ENCODE measurements around the gene SCAMP4. TPM values are rescaled to one million over a fixed set of nuclear protein-coding genes. Genes with fewer than 3 reads are reported as not detected.
A peak's percentile ranks its signal among the peaks of the same experiment; 100 is the strongest.

Gene SCAMP4
- total and polyA plus RNA-seq, 2 experiments from 2014 or later: 39.4 to 106 TPM

DNA sequence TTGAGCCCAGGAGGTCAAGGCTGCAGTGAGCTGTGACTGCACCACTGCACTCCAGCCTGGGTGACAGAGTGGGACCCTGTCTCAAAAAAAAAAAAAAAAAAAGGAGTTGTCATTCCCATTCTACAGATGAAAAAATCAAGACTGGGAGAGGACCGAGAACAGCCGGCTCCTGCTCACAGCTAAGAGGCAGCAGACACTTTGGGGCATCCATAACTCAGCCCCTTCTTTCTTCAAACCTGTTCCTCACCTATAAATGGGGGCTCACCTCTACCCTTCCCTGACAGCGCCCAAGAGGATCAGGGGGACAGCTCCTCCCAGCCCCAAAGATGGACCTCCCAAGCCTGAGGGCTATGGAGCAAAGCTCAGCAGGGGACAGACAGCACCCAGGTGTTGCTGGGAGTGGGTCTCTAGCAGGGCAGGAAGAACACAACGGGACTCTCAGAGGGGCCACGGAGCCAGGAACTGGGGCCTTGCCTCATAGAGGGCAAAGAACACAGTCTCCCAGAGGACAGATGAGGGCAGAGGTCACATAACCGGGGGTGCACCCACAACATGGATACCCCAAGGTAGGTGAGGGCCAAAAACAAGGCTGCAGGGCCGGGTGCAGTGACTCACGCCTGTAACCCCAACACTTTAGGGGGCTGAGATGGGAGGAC lies 38.4 kb upstream of the SCAMP4 start:
- peaks cover 6% of the 10 kb centered on the region for H3K4me1 ChIP-seq (ENCODE audit: insufficient read depth)
- H3K9me2 ChIP-seq (ENCODE audit: insufficient read depth): no peaks in the 10 kb centered on the region
- 0 out of 2 replicates have a peak, but pooled peaks cover 6% of the 10 kb centered on the region for H3F3A ChIP-seq (replicated peaks; ENCODE audit: low read depth)
- H3K4me2 ChIP-seq: no peak overlapping the region
- no peak overlapping the region for H3K27ac ChIP-seq (ENCODE audit: low read depth)
- ATAC-seq: no peak
- H2AFZ ChIP-seq: no peak overlapping the region
- H4K20me1 ChIP-seq (replicated peaks; ENCODE audit: insufficient read depth): no peaks in the 10 kb centered on the region; the same call in 1 of the 2 replicates
- H3K36me3 Mint-ChIP-seq (ENCODE audit: low read depth): no peaks in the 10 kb centered on the region; the same call in 2 of the 3 replicates
- H3K79me2 ChIP-seq (replicated peaks; ENCODE audit: insufficient read depth): peaks cover 8% of the 10 kb centered on the region
- no peaks in the 10 kb centered on the region for H3K36me3 ChIP-seq (ENCODE audit: insufficient read depth)
- peaks cover 16% of the 10 kb centered on the region for H3K27me3 Mint-ChIP-seq (ENCODE audit: insufficient read depth, low read depth, poor library complexity)
- peaks cover 5% of the 10 kb centered on the region; the same call in 1 of the 3 replicates for H3K4me1 Mint-ChIP-seq
- no peak for DNase-seq (ENCODE audit: low spot score)
- H3K4me3 ChIP-seq: no peak overlapping the region
- H3K27ac Mint-ChIP-seq: no peak overlapping the region
- no peak overlapping the region for H3K4me3 Mint-ChIP-seq
- no peaks in the 10 kb centered on the region for H3K9me3 Mint-ChIP-seq
- 0 out of 2 replicates have a peak, but pooled peaks have one; percentile 13 for TF ChIP-seq POLR2AphosphoS5 (IDR thresholded peaks at IDR 0.05; ENCODE audit: low read depth)
- TF ChIP-seq EZH2phosphoT487 (IDR thresholded peaks at IDR 0.05; ENCODE audit: unreplicated experiment): no peak
- peaks cover 6% of the 10 kb centered on the region for H3K27me3 ChIP-seq (ENCODE audit: insufficient read depth)

- no peaks in the 10 kb centered on the region for H4K20me1 ChIP-seq (replicated peaks; ENCODE audit: insufficient read depth)
- peaks cover 6% of the 10 kb centered on the region for H3K79me2 ChIP-seq (replicated peaks; ENCODE audit: insufficient read depth)
- Mint-ChIP-seq H3K36me3 (ENCODE audit: low read depth) (no peaks in the 10 kb centered on the region), H3K4me1 (peaks cover 5% of the 10 kb centered on the region; the same call in 1 of the 3 replicates), H3K27ac (no peak overlapping the region), H3K4me3 (no peak overlapping the region), H3K27me3 (ENCODE audit: insufficient read depth, low read depth, poor library complexity) (peaks cover 10% of the 10 kb centered on the region), H3K9me3 (no peaks in the 10 kb centered on the region)
- H3K27ac ChIP-seq (ENCODE audit: low read depth): no peak overlapping the region
- H3K4me3 ChIP-seq: no peak overlapping the region
- no peaks in the 10 kb centered on the region for H3K9me2 ChIP-seq (ENCODE audit: insufficient read depth)
- ATAC-seq (no peak), DNase-seq (ENCODE audit: low spot score) (no peak)
- no peak overlapping the region for H3K4me2 ChIP-seq
- peaks cover under 1% of the 10 kb centered on the region; the same call in 1 of the 2 replicates for H3K27me3 ChIP-seq (ENCODE audit: insufficient read depth)
- H2AFZ ChIP-seq: no peak overlapping the region
- H3F3A ChIP-seq (replicated peaks; ENCODE audit: low read depth): 0 out of 2 replicates have a peak, but pooled peaks cover 6% of the 10 kb centered on the region
- peaks cover 5% of the 10 kb centered on the region for H3K4me1 ChIP-seq (ENCODE audit: insufficient read depth)
- no peaks in the 10 kb centered on the region for H3K36me3 ChIP-seq (ENCODE audit: insufficient read depth)
- TF ChIP-seq EZH2 (IDR thresholded peaks at IDR 0.05; ENCODE audit: low read depth, unreplicated experiment) (no peak), ZNF462 (CRISPR knock-in tag; IDR thresholded peaks at IDR 0.05) (no peak), JUNB (IDR thresholded peaks at IDR 0.05; ENCODE audit: unreplicated experiment) (no peak), ETS1 (IDR thresholded peaks at IDR 0.05) (no peak), CREB1 (CRISPR knock-in tag; IDR thresholded peaks at IDR 0.05; ENCODE audit: low read depth) (no peak), NANOG (IDR thresholded peaks at IDR 0.05; ENCODE audit: borderline replicate concordance) (no peak), CTCF (conservative IDR thresholded peaks at IDR 0.05; ENCODE audit: low read depth in 2 of 2) (no peak), EZH2phosphoT487 (IDR thresholded peaks at IDR 0.05; ENCODE audit: unreplicated experiment) (no peak), ZNF331 (CRISPR knock-in tag; IDR thresholded peaks at IDR 0.05; ENCODE audit: low read depth) (no peak)
These were observed 37.9 kb upstream of the SCAMP4 start for GRCh38 chr19:1867349-1867724.

Data from GM23338 (cell line).